Type B pancreatic cell (in vitro differentiated cells): ENCODE results near the gene MOB1A. TPM values are rescaled to one million over a fixed set of nuclear protein-coding genes. Genes with fewer than 3 reads are reported as not detected.

Experiments used
- DNase-seq: peaks from one replicate; pipeline ENCODE4 v3.0.0; 2021; ENCODE audit warnings: mixed read lengths; ENCODE audit not compliant: unreplicated experiment; ENCODE audit errors: extremely low spot score
- H3K27ac Mint-ChIP-seq: 2 replicates; pipeline ENCODE4 v1.8.0; 2021; ENCODE audit warnings: mild to moderate bottlenecking, mixed read lengths
- H3K27me3 Mint-ChIP-seq: 2 replicates; pipeline ENCODE4 v1.8.0; 2021; ENCODE audit warnings: mixed read lengths
- H3K36me3 Mint-ChIP-seq: 2 replicates; pipeline ENCODE4 v1.8.0; 2021; ENCODE audit warnings: mixed read lengths
- H3K4me1 Mint-ChIP-seq: one replicate; pipeline ENCODE4 v1.8.0; 2021; ENCODE audit warnings: mixed read lengths; ENCODE audit not compliant: unreplicated experiment
- H3K4me3 Mint-ChIP-seq: 2 replicates; pipeline ENCODE4 v1.8.0; 2021; ENCODE audit warnings: mild to moderate bottlenecking, mixed read lengths
- H3K9me3 Mint-ChIP-seq: 2 replicates; pipeline ENCODE4 v1.8.0; 2021; ENCODE audit warnings: mixed read lengths
- CTCF ChIP-seq: fragments of 200-600 bp; sonication (generic); conservative IDR thresholded peaks from 2 replicates; pipeline ENCODE4 v1.5.0; 2021; ENCODE audit warnings: antibody characterized with exemption, mild to moderate bottlenecking
- total RNA-seq: library from RNA; stranded (reverse); gene quantifications from 2 replicates; pipeline ENCODE4 v1.2.1, GENCODE V29; 2021; ENCODE audit warnings: low replicate concordance

The MOB1A gene
- total RNA-seq, 1 donor from 2014 or later = 95.4 TPM

DNA sequence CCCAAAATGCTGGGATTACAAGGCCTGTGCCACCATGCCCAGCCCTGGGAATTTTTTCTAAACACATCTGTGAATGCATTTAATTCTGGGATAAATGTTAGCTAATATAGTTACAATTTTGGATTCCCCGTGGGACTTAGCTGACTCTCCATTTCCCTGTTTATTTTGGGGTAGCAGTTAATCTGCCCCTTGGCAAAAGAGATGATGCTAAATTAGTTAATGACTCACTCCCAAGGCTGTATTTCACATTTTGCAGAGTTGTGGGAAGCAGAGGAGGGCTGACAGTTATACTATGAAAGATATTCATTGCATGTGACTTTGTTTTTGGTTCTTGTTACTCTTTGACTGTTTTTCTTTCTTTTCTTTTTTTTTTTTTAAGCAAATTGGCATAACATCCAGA, 22.9 kb upstream of the MOB1A start:
- TF ChIP-seq CTCF = no peak
- Mint-ChIP-seq H3K27ac (no peak overlapping the region), H3K4me3 (peak overlapping the region; percentile 68), H3K4me1 (peaks cover 41% of the 10 kb centered on the region), H3K9me3 (peaks cover 5% of the 10 kb centered on the region), H3K36me3 (peaks cover 8% of the 10 kb centered on the region), H3K27me3 (peaks cover 8% of the 10 kb centered on the region)
- no peak for DNase-seq

GRCh38 chr2:74201196-74201595, 22.5 kb upstream of the MOB1A start:
- DNase-seq = no peak
- H3K27me3 Mint-ChIP-seq = peaks cover 8% of the 10 kb centered on the region
- peaks cover 39% of the 10 kb centered on the region for H3K4me1 Mint-ChIP-seq
- TF ChIP-seq CTCF = no peak
- peaks cover 8% of the 10 kb centered on the region for H3K36me3 Mint-ChIP-seq
- H3K27ac Mint-ChIP-seq = no peak overlapping the region
- H3K4me3 Mint-ChIP-seq = peak overlapping the region; percentile 68
- H3K9me3 Mint-ChIP-seq = peaks cover 5% of the 10 kb centered on the region

- Mint-ChIP-seq H3K27me3 (peaks cover 8% of the 10 kb centered on the region), H3K36me3 (peaks cover 8% of the 10 kb centered on the region), H3K4me3 (peak overlapping the region; percentile 100), H3K27ac (peak overlapping the region; percentile 99), H3K9me3 (peaks cover 5% of the 10 kb centered on the region), H3K4me1 (peaks cover 26% of the 10 kb centered on the region)
- no peak for TF ChIP-seq CTCF
- DNase-seq = no peak
Observed at GRCh38 chr2:74199871-74200305, 21.2 kb upstream of the MOB1A start.

GRCh38 chr2:74199275-74199701, 20.6 kb upstream of the MOB1A start:
- Mint-ChIP-seq H3K27me3 (peaks cover 8% of the 10 kb centered on the region), H3K4me3 (peak overlapping the region; percentile 100), H3K4me1 (peaks cover 26% of the 10 kb centered on the region), H3K9me3 (peaks cover 5% of the 10 kb centered on the region), H3K36me3 (peaks cover 6% of the 10 kb centered on the region), H3K27ac (peak overlapping the region; percentile 99)
- TF ChIP-seq CTCF = no peak
- DNase-seq = no peak

DNA sequence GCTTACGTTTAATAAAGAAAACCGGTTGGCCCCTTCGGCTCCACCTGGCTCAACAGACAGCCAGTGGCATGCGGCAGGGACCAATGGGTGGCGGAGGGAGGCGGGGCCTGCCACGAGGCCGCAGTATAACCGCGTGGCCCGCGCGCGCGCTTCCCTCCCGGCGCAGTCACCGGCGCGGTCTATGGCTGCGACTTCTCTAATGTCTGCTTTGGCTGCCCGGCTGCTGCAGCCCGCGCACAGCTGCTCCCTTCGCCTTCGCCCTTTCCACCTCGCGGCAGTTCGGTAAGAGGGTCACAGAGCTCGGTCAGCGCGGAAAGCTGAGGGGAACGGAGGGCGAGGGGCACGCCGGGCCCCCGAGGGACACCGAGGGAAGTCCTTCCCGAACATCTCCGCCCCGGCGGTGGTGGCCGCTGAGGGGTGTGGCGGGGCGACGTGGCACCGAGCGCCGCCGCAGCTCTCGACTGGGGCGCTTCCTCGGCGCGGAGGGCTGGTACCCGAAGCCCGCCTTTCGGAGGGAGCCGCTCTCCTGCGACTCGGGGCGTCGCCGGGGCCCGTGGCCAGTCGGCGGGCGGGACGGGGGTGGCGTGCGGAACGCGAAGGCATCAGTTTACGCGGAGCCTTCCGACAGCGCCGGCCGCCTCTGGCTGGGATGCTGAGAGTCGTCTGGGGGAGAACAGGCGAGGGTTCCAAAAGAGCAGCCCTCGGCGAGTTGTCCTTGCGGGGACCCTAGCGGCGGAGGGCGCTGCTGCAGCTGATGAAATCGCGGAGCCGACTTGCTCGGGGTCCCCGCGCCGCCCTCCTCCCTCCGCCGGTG, 20.0 kb upstream of the MOB1A start, which contains the start of gene MTHFD2:
Gene MTHFD2, plus strand, starts transcription at position 155 of the 814 bp plus-strand sequence. Its CDS starts 27 bp downstream, at position 182.
- DNase-seq = peak; percentile 95
- peaks cover 8% of the 10 kb centered on the region for H3K27me3 Mint-ChIP-seq
- TF ChIP-seq CTCF = peak; percentile 87
- peaks cover 3% of the 10 kb centered on the region for H3K36me3 Mint-ChIP-seq
- peak within 1 kb of the TSS; percentile 100 for H3K4me3 Mint-ChIP-seq
- H3K9me3 Mint-ChIP-seq = peaks cover 5% of the 10 kb centered on the region
- peaks cover 26% of the 10 kb centered on the region for H3K4me1 Mint-ChIP-seq
- peak within 1 kb of the TSS; percentile 99 for H3K27ac Mint-ChIP-seq
